SK-N-SH (cell line): Measurements from ENCODE around the gene GABRB3. TPM values are rescaled to one million over a fixed set of nuclear protein-coding genes. Genes with fewer than 3 reads are reported as not detected.

ENCODE experiments used
- CTCF ChIA-PET: fragments of 300-600, 350-600 bp; formaldehyde crosslinking; extraction: SDS; loops from one replicate; lab custom pipeline; 2021; lab: Yijun Ruan, JAX
- POLR2A ChIA-PET: fragments of 350-600 bp; sonication (Branson Sonifier 250); formaldehyde crosslinking; extraction: SDS; loops from one replicate; lab custom pipeline; 2020; ENCODE audit warnings: antibody characterized with exemption, inconsistent platforms; lab: Yijun Ruan, JAX
- DNase-seq: peaks from one replicate; pipeline ENCODE4 v3.0.0; 2012
- H2AFZ ChIP-seq: fragments of 200-600 bp; sonication (generic); 2 replicates; pipeline ENCODE4 v1.8.1; 2016; ENCODE audit warnings: antibody characterized with exemption, mild to moderate bottlenecking, low read depth
- H3F3A ChIP-seq: fragments of 200-600 bp; sonication (generic); replicated peaks from 2 replicates; pipeline ENCODE3; 2016; ENCODE audit warnings: antibody characterized with exemption, mild to moderate bottlenecking; ENCODE audit not compliant: insufficient read depth
- H3K27ac ChIP-seq, 2 experiments: fragments of 200-500 bp in 1 of 2; fragments of 200-600 bp in 1 of 2; sonication (Bioruptor generic) in 1 of 2; sonication (generic), shearing (Covaris generic) in 1 of 2; 2 replicates each; pipeline versions ENCODE4 v1.5.1 to v1.6.1; 2014 to 2016; ENCODE audit warnings: low read depth in 2 of 2, inconsistent platforms in 1 of 2, low read length in 1 of 2, mild to moderate bottlenecking in 1 of 2, mixed read lengths in 1 of 2
- H3K27me3 ChIP-seq: fragments of 200-600 bp; sonication (generic), shearing (Covaris generic); 2 replicates; pipeline ENCODE4 v1.6.1; 2016; ENCODE audit warnings: mixed run types; ENCODE audit not compliant: insufficient read depth
- H3K36me3 ChIP-seq, 2 experiments: fragments of 200-500 bp in 1 of 2; fragments of 200-600 bp in 1 of 2; sonication (Bioruptor generic) in 1 of 2; sonication (generic) in 1 of 2; replicated peaks in 1 of 2; 2 replicates each; pipeline versions ENCODE3 to v1.5.1; 2014 to 2016; ENCODE audit warnings: low read length in 1 of 2, mild to moderate bottlenecking in 1 of 2; ENCODE audit not compliant: insufficient read depth in 2 of 2, control insufficient read depth in 1 of 2
- H3K4me1 ChIP-seq, 2 experiments: fragments of 200-500 bp in 1 of 2; fragments of 200-600 bp in 1 of 2; sonication (Bioruptor generic) in 1 of 2; sonication (generic), shearing (Covaris generic) in 1 of 2; 2 replicates each; pipeline versions ENCODE4 v1.5.1 to v1.6.1; 2014 to 2016; ENCODE audit warnings: low read depth in 1 of 2, low read length in 1 of 2, mixed run types in 1 of 2; ENCODE audit not compliant: insufficient read depth in 2 of 2, control insufficient read depth in 1 of 2
- H3K4me2 ChIP-seq: fragments of 200-600 bp; sonication (generic), shearing (Covaris generic); 2 replicates; pipeline ENCODE4 v1.6.1; 2017; ENCODE audit warnings: mixed run types
- H3K4me3 ChIP-seq, 2 experiments: fragments of 200-500 bp in 1 of 2; fragments of 200-600 bp in 1 of 2; sonication (Bioruptor generic) in 1 of 2; sonication (generic), shearing (Covaris generic) in 1 of 2; 2 replicates each; pipeline versions ENCODE4 v1.5.1 to v1.8.1; 2014 to 2016; ENCODE audit warnings: low read depth in 2 of 2, inconsistent platforms in 1 of 2, low read length in 1 of 2, mild to moderate bottlenecking in 1 of 2, mixed read lengths in 1 of 2, moderate library complexity in 1 of 2
- H3K79me2 ChIP-seq: fragments of 200-600 bp; sonication (generic); 2 replicates; pipeline ENCODE4 v1.8.1; 2017; ENCODE audit warnings: mild to moderate bottlenecking; ENCODE audit not compliant: insufficient read depth
- H3K9ac ChIP-seq: fragments of 200-600 bp; sonication (generic); 2 replicates; pipeline ENCODE4 v1.6.1; 2017; ENCODE audit warnings: mixed run types
- H3K9me2 ChIP-seq: fragments of 200-600 bp; sonication (generic); 2 replicates; pipeline ENCODE4 v1.6.1; 2017; ENCODE audit warnings: mixed run types
- H3K9me3 ChIP-seq: fragments of 200-600 bp; sonication (generic); 2 replicates; pipeline ENCODE4 v1.6.1; 2017; ENCODE audit warnings: mixed run types, mild to moderate bottlenecking, moderate library complexity
- H4K20me1 ChIP-seq: fragments of 200-600 bp; sonication (generic); 2 replicates; pipeline ENCODE4 v1.6.1; 2017; ENCODE audit warnings: mild to moderate bottlenecking, mixed run types; ENCODE audit not compliant: insufficient read depth
- CHD2 ChIP-seq: fragments of 150-350 bp; IDR thresholded peaks from 2 replicates; pipeline ENCODE4 v1.6.1; 2018; ENCODE audit warnings: low read length; ENCODE audit not compliant: partially characterized antibody
- ELF1 ChIP-seq: IDR thresholded peaks from 2 replicates; pipeline ENCODE4 v1.4.0; 2012
- EP300 ChIP-seq, 2 experiments: IDR thresholded peaks; 2 replicates each; pipeline versions ENCODE4 v1.4.0 to v1.6.1; 2012; ENCODE audit warnings: borderline replicate concordance in 1 of 2, low read depth in 1 of 2, low read length in 1 of 2
- EZH2phosphoT487 ChIP-seq: fragments of 200-600 bp; sonication (generic); IDR thresholded peaks from 2 replicates; pipeline ENCODE4 v1.6.1; 2017; ENCODE audit warnings: low read depth, mixed run types, mild to moderate bottlenecking, antibody characterized with exemption, moderate library complexity, borderline replicate concordance
- FOXJ3 ChIP-seq: sonication (generic); formaldehyde crosslinking; IDR thresholded peaks from 2 replicates; pipeline ENCODE4 v1.5.1; 2020; ENCODE audit warnings: mild to moderate bottlenecking, missing genetic modification reagents
- FOXM1 ChIP-seq: IDR thresholded peaks from 2 replicates; pipeline ENCODE4 v1.4.0; 2012; ENCODE audit warnings: low read depth, mild to moderate bottlenecking
- GATA2 ChIP-seq: sonication (generic); formaldehyde crosslinking; IDR thresholded peaks from 2 replicates; pipeline ENCODE4 v1.5.0; 2020; ENCODE audit warnings: mild to moderate bottlenecking, missing genetic modification reagents
- MAX ChIP-seq: IDR thresholded peaks from 2 replicates; pipeline ENCODE4 v1.4.0; 2012; ENCODE audit warnings: low read depth
- NRF1 ChIP-seq: IDR thresholded peaks from 2 replicates; pipeline ENCODE4 v1.6.1; 2012; ENCODE audit warnings: low read depth, mild to moderate bottlenecking, low read length
- RCOR1 ChIP-seq: fragments of 150-350 bp; IDR thresholded peaks from 2 replicates; pipeline ENCODE4 v1.6.1; 2017; ENCODE audit warnings: antibody characterized with exemption, low read length
- RFX5 ChIP-seq: IDR thresholded peaks from 2 replicates; pipeline ENCODE4 v1.6.1; 2012; ENCODE audit warnings: mild to moderate bottlenecking, improper control_type of control experiment, low read length
- RXRA ChIP-seq: IDR thresholded peaks from 2 replicates; pipeline ENCODE4 v1.4.0; 2012; ENCODE audit warnings: low read depth, mild to moderate bottlenecking, borderline replicate concordance
- SMC3 ChIP-seq: IDR thresholded peaks from 2 replicates; pipeline ENCODE4 v1.6.1; 2012; ENCODE audit warnings: low read depth, low read length, improper control_type of control experiment
- TAF1 ChIP-seq: IDR thresholded peaks from 2 replicates; pipeline ENCODE4 v1.6.1; 2012; ENCODE audit warnings: low read depth, mild to moderate bottlenecking, low read length, moderate library complexity, borderline replicate concordance
- TEAD4 ChIP-seq: IDR thresholded peaks from 2 replicates; pipeline ENCODE4 v1.4.0; 2012; ENCODE audit warnings: mild to moderate bottlenecking, borderline replicate concordance; ENCODE audit not compliant: insufficient read depth
- USF1 ChIP-seq: IDR thresholded peaks from 2 replicates; pipeline ENCODE4 v1.4.0; 2012; ENCODE audit warnings: low read depth, borderline replicate concordance
- USF2 ChIP-seq: fragments of 150-350 bp; IDR thresholded peaks from 2 replicates; pipeline ENCODE4 v1.6.1; 2017; ENCODE audit warnings: antibody characterized with exemption, low read length, low read depth, borderline replicate concordance
- WGBS: methylation state at CpG from one replicate; pipeline ENCODE4 v1.1.6; 2017; ENCODE audit warnings: low lambda C conversion rate; 5-methylcytosine and 5-hydroxymethylcytosine counted together
- polyA plus RNA-seq, 3 experiments: library from polyadenylated mRNA; depleted of rRNA; stranded (reverse); fragments of >200 nt; gene quantifications; 2 replicates each; pipeline ENCODE4 v1.2.3, GENCODE V29; 2012

The GABRB3 gene
- polyA plus RNA-seq, 1 of the 3 experiments (the other 2 are of a cell fraction) = 0.10 TPM

- ChIA-PET CTCF (no interaction called here), POLR2A (no interaction called here)
- no peaks in the 10 kb centered on the region for H3K27me3 ChIP-seq
- H3K4me2 ChIP-seq = no peak overlapping the region
- no peaks in the 10 kb centered on the region for H3F3A ChIP-seq
- no peaks in the 10 kb centered on the region for H3K79me2 ChIP-seq
- no peak overlapping the region for H3K27ac ChIP-seq
- peaks cover 0 to 4% of the 10 kb centered on the region in 2 experiments; a peak in 2 of 4 replicates for H3K4me1 ChIP-seq
- H3K4me3 ChIP-seq = no peak overlapping the region
- WGBS = 34% methylated on average over 7 of the region's 7 CpGs
- H3K36me3 ChIP-seq = no peaks in the 10 kb centered on the region
- H3K9ac ChIP-seq = no peak overlapping the region
- TF ChIP-seq TAF1 = no peak
- TF ChIP-seq MAX = no peak
- no peak for TF ChIP-seq RCOR1
- no peak for TF ChIP-seq FOXM1
- no peak for TF ChIP-seq CHD2
- TF ChIP-seq SMC3 = no peak
- TF ChIP-seq GATA2 = no peak
- no peak for TF ChIP-seq NRF1
- no peak for TF ChIP-seq FOXJ3 (CRISPR knock-in tag)
- TF ChIP-seq EZH2phosphoT487 = no peak
- TF ChIP-seq TEAD4 = no peak
- TF ChIP-seq USF2 = no peak
- TF ChIP-seq RXRA = no peak
- TF ChIP-seq RFX5 = no peak
- no peak for TF ChIP-seq ELF1
- no peak for TF ChIP-seq USF1
- no peak for TF ChIP-seq EP300 (IDR thresholded peaks at IDR 0.05; ENCODE audit: borderline replicate concordance in 1 of 2, low read depth in 1 of 2, low read length in 1 of 2)
- no peaks in the 10 kb centered on the region for H4K20me1 ChIP-seq
- no peak for DNase-seq
- 0 out of 2 replicates have a peak, but pooled peaks cover 4% of the 10 kb centered on the region for H3K9me3 ChIP-seq
- H2AFZ ChIP-seq = no peak overlapping the region
- H3K9me2 ChIP-seq = no peaks in the 10 kb centered on the region
Observed at GRCh38 chr15:26744894-26745293, 28.0 kb downstream of the GABRB3 start.

- 37% methylated on average over 7 of the region's 7 CpGs for WGBS
Observed at GRCh38 chr15:26739791-26740190, 33.1 kb downstream of the GABRB3 start.

More at GRCh38 chr15:26739791-26740190, 33.1 kb downstream of the GABRB3 start:
- Histone ChIP-seq H3F3A (no peaks in the 10 kb centered on the region), H2AFZ (no peak overlapping the region), H3K9me3 (no peaks in the 10 kb centered on the region), H3K9ac (no peak overlapping the region), H3K4me2 (no peak overlapping the region), H3K27me3 (no peaks in the 10 kb centered on the region), H3K4me3 (no peak overlapping the region), H3K36me3 (no peaks in the 10 kb centered on the region), H4K20me1 (no peaks in the 10 kb centered on the region), H3K4me1 (peaks cover 0 to 9% of the 10 kb centered on the region in 2 experiments; a peak in 2 of 4 replicates), H3K79me2 (no peaks in the 10 kb centered on the region), H3K9me2 (no peaks in the 10 kb centered on the region), H3K27ac (no peak overlapping the region)
- CTCF ChIA-PET = no interaction called here
- no peak for DNase-seq
- TF ChIP-seq NRF1 = no peak
- POLR2A ChIA-PET = no interaction called here
